Omental fat pad (tissue), 4 donors: ENCODE results near the gene CHRNA4. TPM values are rescaled to one million over a fixed set of nuclear protein-coding genes. Genes with fewer than 3 reads are reported as not detected.

ENCODE experiments used
- ATAC-seq: fragments of 150-250 bp; one replicate; pipeline ENCODE4 v1.9.1; 2016; ENCODE audit warnings: mild to moderate bottlenecking, moderate library complexity; ENCODE audit not compliant: low FRiP score
- DNase-seq: peaks from one replicate; pipeline ENCODE4 v3.0.0-alpha.2; 2019; ENCODE audit warnings: low spot score
- CTCF ChIP-seq, 3 donors: fragments of 450-650 bp; IDR thresholded peaks; one replicate each; pipeline ENCODE4 v1.5.1; 2016 to 2017; ENCODE audit warnings: antibody characterized with exemption in 3 of 3, mild to moderate bottlenecking in 3 of 3, moderate library complexity in 2 of 3
- total RNA-seq, 4 donors: library from RNA; depleted of rRNA; stranded (reverse); fragments of >200 nt; gene quantifications; one replicate each; pipeline ENCODE4 v1.1.0, GENCODE V29; 2016

CHRNA4 gene
- total RNA-seq, 4 donors from 2014 or later: not detected

DNA sequence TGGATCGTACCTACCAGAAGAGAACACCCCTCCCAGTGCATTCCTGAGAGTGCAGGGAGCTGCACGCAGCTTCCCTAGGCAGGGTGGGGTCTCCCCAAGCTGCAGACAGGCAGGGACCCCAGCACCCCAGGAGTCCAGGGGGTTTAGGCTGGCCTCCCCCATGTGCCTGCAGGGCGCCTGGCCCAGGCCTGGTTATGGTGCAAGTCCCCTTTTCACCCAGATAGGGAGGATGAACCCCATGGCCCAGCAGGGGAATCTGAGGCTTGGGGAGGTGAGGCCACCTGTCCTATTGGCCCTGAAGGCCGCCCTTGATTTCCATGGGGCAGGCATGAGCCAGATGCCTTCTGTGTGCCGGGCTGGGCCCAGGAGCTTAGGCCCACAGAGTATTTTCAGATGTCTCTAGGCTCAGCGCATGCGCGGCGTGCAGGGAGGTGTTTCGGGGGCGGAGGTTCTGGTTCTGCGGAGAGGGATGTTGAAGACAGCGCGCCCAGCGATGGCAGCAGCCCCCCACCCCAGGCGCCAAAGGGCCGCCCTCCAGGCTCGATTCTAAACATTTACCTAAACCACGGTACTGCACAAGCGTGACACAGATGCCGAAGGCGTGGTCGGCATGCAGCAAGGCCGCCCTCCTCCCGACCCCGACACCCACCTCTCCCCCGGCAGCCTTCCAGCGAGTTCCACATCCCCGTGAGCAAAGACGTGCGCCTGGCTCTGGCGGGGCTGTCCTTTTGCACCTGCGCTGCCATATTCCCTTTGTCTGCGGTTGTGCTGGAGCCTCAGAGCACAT, 38.8 kb downstream of the CHRNA4 start:
- no peak for ATAC-seq
- no peak for TF ChIP-seq CTCF (IDR thresholded peaks at IDR 0.05)
- DNase-seq: no peak

DNA sequence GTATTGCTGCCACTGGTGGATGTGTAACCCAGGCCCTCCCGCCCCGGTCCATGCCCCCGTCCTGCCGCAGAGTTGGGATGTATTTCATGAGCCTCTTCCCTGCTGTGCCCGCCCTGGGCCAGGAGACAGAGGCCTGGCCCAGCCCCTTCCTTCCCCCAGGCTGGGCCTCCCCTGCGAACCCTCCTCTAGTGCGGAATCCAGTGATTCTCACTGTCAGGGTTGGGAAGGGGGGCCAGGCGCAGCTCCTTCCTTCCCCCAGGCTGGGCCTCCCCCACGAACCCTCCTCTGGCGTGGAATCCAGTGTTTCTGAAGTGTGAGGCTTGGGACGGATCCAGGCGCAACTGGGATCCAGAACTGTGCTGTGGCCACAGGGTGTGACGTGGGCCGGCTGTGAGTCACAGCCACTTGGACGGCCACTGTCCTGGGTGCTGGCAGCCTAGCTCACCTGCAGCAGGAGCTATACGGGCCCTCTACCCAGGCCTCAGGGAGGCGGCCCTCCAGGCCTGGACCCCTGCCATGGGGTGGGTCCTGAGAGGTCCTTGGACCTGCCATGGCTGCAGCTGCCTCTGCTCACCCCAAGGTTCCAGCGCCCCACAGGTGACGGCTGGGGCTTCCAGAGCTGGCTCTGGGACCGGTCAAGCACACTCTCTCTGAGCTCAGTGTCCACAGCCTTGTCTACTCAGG, 39.9 kb downstream of the CHRNA4 start:
- DNase-seq (no peak), ATAC-seq (no peak)
- TF ChIP-seq CTCF (IDR thresholded peaks at IDR 0.05): no peak

GRCh38 chr20:63320616-63321147, 40.5 kb downstream of the CHRNA4 start:
- no peak for ATAC-seq
- no peak for TF ChIP-seq CTCF (IDR thresholded peaks at IDR 0.05)
- DNase-seq: no peak

- ATAC-seq: no peak
- no peak for TF ChIP-seq CTCF (IDR thresholded peaks at IDR 0.05)
- DNase-seq: no peak
Measured at GRCh38 chr20:63320041-63320511, 41.1 kb downstream of the CHRNA4 start.

DNA sequence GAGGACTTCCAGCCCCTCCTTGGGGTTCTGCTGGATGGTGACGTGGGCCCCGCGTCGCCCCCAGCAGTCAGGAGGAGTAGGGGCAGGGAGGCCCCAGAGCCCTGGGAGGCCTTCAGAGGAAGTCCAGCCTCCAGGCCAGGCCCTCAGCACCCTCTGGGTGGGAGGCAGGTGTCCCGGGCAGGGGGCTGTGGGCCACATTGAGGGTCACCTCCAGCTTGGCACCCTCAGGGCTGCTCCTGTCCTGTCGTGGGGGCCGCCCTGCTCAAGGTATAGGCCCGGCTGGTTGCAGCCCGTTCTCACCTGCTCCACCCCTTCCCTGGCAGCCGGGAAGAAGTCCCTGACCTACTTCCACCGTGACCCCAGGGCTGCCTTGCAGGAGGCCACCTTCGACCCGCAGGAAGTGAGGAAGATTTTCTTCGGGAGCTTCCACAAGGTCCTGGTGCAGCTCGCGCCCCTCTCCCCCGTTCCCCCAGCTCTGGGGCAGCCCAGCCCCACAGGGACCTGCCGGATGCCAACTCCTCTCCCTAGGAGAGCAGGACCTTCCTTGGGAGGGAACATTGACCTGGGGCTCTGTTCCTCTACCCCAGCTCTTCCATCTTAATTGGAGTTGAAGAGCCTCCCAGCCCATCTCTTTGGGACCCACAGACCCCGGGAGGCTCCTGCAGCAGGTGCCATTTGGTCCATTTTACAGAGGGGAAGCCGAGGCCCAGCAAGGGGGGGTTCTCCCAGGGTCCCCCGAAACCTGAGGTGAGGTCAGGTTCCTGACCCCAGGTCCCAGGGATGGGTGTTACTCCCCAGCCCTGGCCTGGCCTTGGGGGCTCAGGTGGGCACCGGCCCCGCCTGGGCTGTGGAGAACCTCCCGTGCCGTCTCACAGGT, 41.7 kb downstream of the CHRNA4 start:
- ATAC-seq (no peak), DNase-seq (no peak)
- no peak for TF ChIP-seq CTCF (IDR thresholded peaks at IDR 0.05)

DNA sequence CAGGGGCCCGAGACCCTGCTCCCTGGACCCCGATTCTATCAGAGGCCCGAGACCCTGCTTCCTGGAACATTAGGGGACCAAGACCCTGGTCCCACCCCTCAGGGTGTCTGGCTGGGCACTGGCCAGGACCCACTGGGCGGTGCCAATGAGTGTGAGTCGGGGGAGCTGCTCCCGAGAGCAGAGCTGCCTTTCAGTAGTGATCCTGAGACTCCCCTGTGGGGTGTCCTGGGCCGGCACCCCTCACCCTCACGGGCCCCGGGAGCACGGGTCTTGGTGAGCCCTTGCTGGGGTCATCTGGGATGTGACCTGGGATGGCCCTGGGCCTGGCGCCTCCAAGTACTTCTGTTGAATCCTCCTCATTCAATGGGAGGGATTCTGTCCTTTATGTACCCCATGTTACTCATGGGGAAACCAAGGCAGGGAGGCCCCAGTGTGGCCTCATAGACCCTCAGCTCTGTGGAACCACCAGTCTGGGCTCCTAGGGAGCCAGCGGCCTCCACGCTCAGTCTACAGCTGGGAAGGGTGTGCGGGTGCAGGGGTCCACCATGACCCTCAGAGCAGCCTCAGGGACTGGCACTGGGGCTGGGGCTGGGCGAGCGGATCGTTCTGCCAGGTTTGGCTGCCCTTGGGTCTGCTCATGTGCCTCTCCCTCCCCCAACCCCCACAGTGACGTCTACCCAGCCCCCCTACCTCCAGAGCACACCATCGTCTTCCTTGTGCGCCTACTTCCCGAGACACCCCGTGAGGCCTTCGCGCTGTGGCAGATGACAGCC, 42.6 kb downstream of the CHRNA4 start:
- ATAC-seq (no peak), DNase-seq (no peak)
- TF ChIP-seq CTCF (IDR thresholded peaks at IDR 0.05): no peak
